HepG2 (cell line): ENCODE measurements around the gene COASY. TPM values are rescaled to one million over a fixed set of nuclear protein-coding genes. Genes with fewer than 3 reads are reported as not detected.
A peak's percentile ranks its signal among the peaks of the same experiment; 100 is the strongest.

Source experiments
- ATAC-seq: fragments of 200-7000 bp; cut with Tn5 transposase; 3 replicates; pipeline ENCODE4 v1.9.1; 2020; ENCODE audit warnings: mild to moderate bottlenecking, moderate library complexity
- BruUV-seq: library from RNA; stranded (reverse); fragments of 400-500 nt; replicated peaks from 2 replicates; lab custom pipeline; 2021; lab: Mats Ljungman, UMichigan
- CTCF ChIA-PET: fragments of 300-600 bp; formaldehyde crosslinking; extraction: SDS; loops from one replicate; lab custom pipeline; 2021; ENCODE audit warnings: low total read pairs, inconsistent platforms, low intra/inter-chr PET ratio; lab: Yijun Ruan, JAX
- POLR2A ChIA-PET: fragments of 350-600 bp; sonication (Branson Sonifier 250); formaldehyde crosslinking; loops from one replicate; lab custom pipeline; 2020; ENCODE audit warnings: antibody characterized with exemption, inconsistent platforms; lab: Yijun Ruan, JAX
- DNase-seq: peaks from one replicate; pipeline ENCODE4 v3.0.0-alpha.2; 2015; ENCODE audit warnings: low spot score
- FAIRE-seq: peaks from 3 replicates; lab custom pipeline; 2011; peaks lifted over from hg19 to GRCh38; lab: Jason Lieb, UNC
- H2AFZ ChIP-seq: one replicate; pipeline ENCODE4 v1.6.1; 2011; ENCODE audit warnings: low read length, inconsistent platforms
- H3K27ac ChIP-seq: fragments of 300-600 bp; 3 replicates; pipeline ENCODE4 v1.8.0; 2011; ENCODE audit warnings: mixed run types, mild to moderate bottlenecking, mixed read lengths, low read length, inconsistent platforms; ENCODE audit not compliant: insufficient read depth; ENCODE audit errors: extremely low read length
- H3K27me3 ChIP-seq, 2 experiments: fragments of 200-600 bp in 1 of 2; 2 replicates in 1 of 2; 3 replicates in 1 of 2; pipeline versions ENCODE4 v1.6.0 to v1.8.0; 2011; ENCODE audit warnings: low read length in 2 of 2, mild to moderate bottlenecking in 2 of 2, moderate library complexity in 2 of 2, inconsistent platforms in 1 of 2; ENCODE audit not compliant: insufficient read depth in 2 of 2, control insufficient read depth in 1 of 2
- H3K36me3 ChIP-seq, 2 experiments: fragments of 200-600 bp in 1 of 2; replicated peaks in 1 of 2; 2 replicates in 1 of 2; 3 replicates in 1 of 2; pipeline versions ENCODE4 v1.5.1 to v1.8.0; 2011; ENCODE audit warnings: low read length in 2 of 2, inconsistent platforms in 1 of 2; ENCODE audit not compliant: insufficient read depth in 2 of 2, control insufficient read depth in 1 of 2
- H3K4me1 ChIP-seq: 2 replicates; pipeline ENCODE4 v1.5.1; 2012; ENCODE audit warnings: low read length, inconsistent platforms; ENCODE audit not compliant: insufficient read depth
- H3K4me2 ChIP-seq: 2 replicates; pipeline ENCODE4 v1.6.0; 2011; ENCODE audit warnings: low read depth, low read length, inconsistent platforms
- H3K4me3 ChIP-seq, 3 experiments: fragments of 200-600 bp in 1 of 3; sonication (generic), shearing (Covaris generic) in 1 of 3; replicated peaks in 1 of 3; 2 replicates each; pipeline ENCODE4 v1.5.1; 2011 to 2016; ENCODE audit warnings: low read length in 3 of 3, inconsistent platforms in 2 of 3, low read depth in 2 of 3, mild to moderate bottlenecking in 2 of 3, control low read depth in 1 of 3, mixed read lengths in 1 of 3; ENCODE audit not compliant: insufficient read depth in 1 of 3
- H3K79me2 ChIP-seq: one replicate; pipeline ENCODE4 v1.6.1; 2011; ENCODE audit warnings: low read length, inconsistent platforms; ENCODE audit not compliant: insufficient read depth
- H3K9ac ChIP-seq: 2 replicates; pipeline ENCODE4 v1.6.0; 2011; ENCODE audit warnings: mild to moderate bottlenecking, low read depth, low read length, inconsistent platforms; ENCODE audit not compliant: insufficient read depth
- H3K9me3 ChIP-seq: 2 replicates; pipeline ENCODE4 v1.5.1; 2012; ENCODE audit warnings: mild to moderate bottlenecking, low read length
- H4K20me1 ChIP-seq: 2 replicates; pipeline ENCODE4 v1.6.0; 2011; ENCODE audit warnings: inconsistent platforms, mild to moderate bottlenecking, low read length, moderate library complexity; ENCODE audit not compliant: insufficient read depth
- ADNP ChIP-seq: sonication (generic); formaldehyde crosslinking; IDR thresholded peaks from 2 replicates; pipeline ENCODE4 v1.4.0; 2020; ENCODE audit warnings: missing genetic modification reagents
- HOXA7 ChIP-seq: sonication (generic); formaldehyde crosslinking; IDR thresholded peaks from 2 replicates; pipeline ENCODE4 v1.8.1; 2022; ENCODE audit warnings: mild to moderate bottlenecking, missing genetic modification reagents, moderate library complexity
- KDM1A ChIP-seq: IDR thresholded peaks from 2 replicates; pipeline ENCODE4 v1.6.1; 2016; ENCODE audit warnings: missing compliant biosample characterization
- THAP11 ChIP-seq: IDR thresholded peaks from 2 replicates; pipeline ENCODE4 v1.6.1; 2016; ENCODE audit warnings: missing biosample characterization, missing genetic modification reagents
- U2AF2 ChIP-seq: fragments of 200-400 bp; formaldehyde crosslinking; IDR thresholded peaks from 2 replicates; pipeline ENCODE4 v1.6.1; 2017; ENCODE audit warnings: low read depth, mild to moderate bottlenecking, low read length
- ZFP36 ChIP-seq: fragments of 150-350 bp; IDR thresholded peaks from 2 replicates; pipeline ENCODE4 v1.6.1; 2018; ENCODE audit warnings: borderline replicate concordance, low read length, low read depth; ENCODE audit not compliant: partially characterized antibody
- ZNF263 ChIP-seq: sonication (generic); formaldehyde crosslinking; IDR thresholded peaks from 2 replicates; pipeline ENCODE4 v1.4.0; 2020; ENCODE audit warnings: missing genetic modification reagents
- ZNF530 ChIP-seq: sonication (generic); formaldehyde crosslinking; IDR thresholded peaks from 2 replicates; pipeline ENCODE4 v1.5.0; 2020; ENCODE audit warnings: low read depth, mild to moderate bottlenecking, missing genetic modification reagents
- ZNF768 ChIP-seq: sonication (generic); formaldehyde crosslinking; IDR thresholded peaks from 2 replicates; pipeline ENCODE4 v1.4.0; 2020; ENCODE audit warnings: missing genetic modification reagents
- ZNF788 ChIP-seq: sonication (generic); formaldehyde crosslinking; IDR thresholded peaks from 2 replicates; pipeline ENCODE4 v1.5.0; 2020; ENCODE audit warnings: mild to moderate bottlenecking, missing genetic modification reagents, borderline replicate concordance
- ZNF839 ChIP-seq: sonication (generic); formaldehyde crosslinking; IDR thresholded peaks from 2 replicates; pipeline ENCODE4 v1.4.0; 2020; ENCODE audit warnings: missing genetic modification reagents, mild to moderate bottlenecking, borderline replicate concordance
- WGBS: methylation state at CpG from one replicate; pipeline ENCODE4 v1.1.6; 2017; ENCODE audit warnings: low lambda C conversion rate; 5-methylcytosine and 5-hydroxymethylcytosine counted together
- in situ Hi-C: cut with HindIII; loops from 2 replicates; pipeline ENCODE4 v1.10.0; 2017; ENCODE audit warnings: low pct_unique_long_range_greater_than_20kb; ENCODE audit not compliant: extremely low pct_ligation_motif_present
- intact Hi-C: fragments of 100-400 bp; cut with micrococcal nuclease; formaldehyde crosslinking; loops from one replicate; pipeline ENCODE4 v1.10.0; 2022; ENCODE audit not compliant: unreplicated experiment
- polyA plus RNA-seq, 8 experiments: library from polyadenylated mRNA; depleted of rRNA in 3 of 8; stranded (reverse) in 7 of 8; unstranded in 1 of 8; fragments of >200 nt; fragmentation: Illumina TruSeq in 4 of 8; extraction: Trizol in 4 of 8; gene quantifications; 2 replicates each; pipeline versions ENCODE4 v1.2.1 to v1.2.3, GENCODE V29; 2011 to 2016; ENCODE audit warnings: low read depth in 4 of 8, missing spikeins in 1 of 8, mixed read lengths in 1 of 8; ENCODE audit not compliant: insufficient read depth in 1 of 8
- total RNA-seq, 5 experiments: library from RNA; depleted of rRNA; stranded (reverse); fragments of >200 nt; fragmentation: Illumina TruSeq; extraction: Trizol; gene quantifications; 2 replicates each; pipeline ENCODE4 v1.2.3, GENCODE V29; 2016; ENCODE audit warnings: low read depth in 1 of 5
- TF ChIP-seq, protein P1 (sequence below): sonication (generic); formaldehyde crosslinking; IDR thresholded peaks from 2 replicates; pipeline ENCODE4 v1.4.0; 2020; ENCODE audit warnings: mild to moderate bottlenecking, missing genetic modification reagents
- TF ChIP-seq, protein P2 (sequence below): sonication (generic); formaldehyde crosslinking; IDR thresholded peaks from 2 replicates; pipeline ENCODE4 v1.8.0; 2022; ENCODE audit warnings: missing genetic modification reagents, mild to moderate bottlenecking, moderate library complexity, borderline replicate concordance
- TF ChIP-seq, protein P3 (sequence below): sonication (generic); formaldehyde crosslinking; IDR thresholded peaks from 2 replicates; pipeline ENCODE4 v1.4.0; 2020; ENCODE audit warnings: missing genetic modification reagents

Gene COASY
- total and polyA plus RNA-seq, 2 of the 13 experiments (the other 11 are each of a cell fraction or from before 2014, with no cell fraction given): 90.7 to 125 TPM

DNA sequence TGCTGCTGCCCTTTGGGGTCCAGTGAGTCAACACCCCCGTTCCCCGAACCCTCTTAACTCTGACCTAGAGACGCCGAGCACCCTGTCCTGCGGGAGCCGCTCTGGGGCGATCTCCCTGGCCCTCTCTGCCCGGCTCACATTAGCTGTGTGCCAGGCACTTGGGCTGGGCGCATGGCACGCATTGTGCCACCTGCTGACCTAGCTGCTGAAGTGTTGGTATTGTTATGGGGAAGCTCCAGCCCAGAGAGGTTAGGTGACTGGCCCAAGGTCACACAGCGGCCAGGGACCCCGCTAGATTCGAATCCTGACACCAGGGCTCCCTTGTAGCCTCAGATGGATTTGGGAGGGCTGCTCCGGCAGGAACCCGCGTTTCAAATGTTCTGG, 8.1 kb upstream of the COASY start:
- no TSS peak for BruUV-seq
- H2AFZ ChIP-seq: no peak overlapping the region
- TF ChIP-seq, protein P1, sequence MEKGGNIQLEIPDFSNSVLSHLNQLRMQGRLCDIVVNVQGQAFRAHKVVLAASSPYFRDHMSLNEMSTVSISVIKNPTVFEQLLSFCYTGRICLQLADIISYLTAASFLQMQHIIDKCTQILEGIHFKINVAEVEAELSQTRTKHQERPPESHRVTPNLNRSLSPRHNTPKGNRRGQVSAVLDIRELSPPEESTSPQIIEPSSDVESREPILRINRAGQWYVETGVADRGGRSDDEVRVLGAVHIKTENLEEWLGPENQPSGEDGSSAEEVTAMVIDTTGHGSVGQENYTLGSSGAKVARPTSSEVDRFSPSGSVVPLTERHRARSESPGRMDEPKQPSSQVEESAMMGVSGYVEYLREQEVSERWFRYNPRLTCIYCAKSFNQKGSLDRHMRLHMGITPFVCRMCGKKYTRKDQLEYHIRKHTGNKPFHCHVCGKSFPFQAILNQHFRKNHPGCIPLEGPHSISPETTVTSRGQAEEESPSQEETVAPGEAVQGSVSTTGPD: 0 out of 2 replicates have a peak, but pooled peaks have one; percentile 10
- TF ChIP-seq KDM1A (CRISPR knock-in tag): peak; percentile 90; the same call in 1 of the 2 replicates
- TF ChIP-seq U2AF2: no peak
- TF ChIP-seq, protein P2, sequence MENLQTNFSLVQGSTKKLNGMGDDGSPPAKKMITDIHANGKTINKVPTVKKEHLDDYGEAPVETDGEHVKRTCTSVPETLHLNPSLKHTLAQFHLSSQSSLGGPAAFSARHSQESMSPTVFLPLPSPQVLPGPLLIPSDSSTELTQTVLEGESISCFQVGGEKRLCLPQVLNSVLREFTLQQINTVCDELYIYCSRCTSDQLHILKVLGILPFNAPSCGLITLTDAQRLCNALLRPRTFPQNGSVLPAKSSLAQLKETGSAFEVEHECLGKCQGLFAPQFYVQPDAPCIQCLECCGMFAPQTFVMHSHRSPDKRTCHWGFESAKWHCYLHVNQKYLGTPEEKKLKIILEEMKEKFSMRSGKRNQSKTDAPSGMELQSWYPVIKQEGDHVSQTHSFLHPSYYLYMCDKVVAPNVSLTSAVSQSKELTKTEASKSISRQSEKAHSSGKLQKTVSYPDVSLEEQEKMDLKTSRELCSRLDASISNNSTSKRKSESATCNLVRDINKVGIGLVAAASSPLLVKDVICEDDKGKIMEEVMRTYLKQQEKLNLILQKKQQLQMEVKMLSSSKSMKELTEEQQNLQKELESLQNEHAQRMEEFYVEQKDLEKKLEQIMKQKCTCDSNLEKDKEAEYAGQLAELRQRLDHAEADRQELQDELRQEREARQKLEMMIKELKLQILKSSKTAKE (CRISPR knock-in tag): 0 out of 2 replicates have a peak, but pooled peaks have one; percentile 0
- TF ChIP-seq ZNF788 (CRISPR knock-in tag): no peak
- peak; percentile 70 for TF ChIP-seq ADNP (CRISPR knock-in tag)
- peak; percentile 79 for TF ChIP-seq ZFP36
- TF ChIP-seq THAP11: no peak
- no peak for TF ChIP-seq ZNF263 (CRISPR knock-in tag)
- TF ChIP-seq ZNF530 (CRISPR knock-in tag): no peak
- TF ChIP-seq ZNF839: no peak; the same call in 1 of the 2 replicates
- no peak for TF ChIP-seq HOXA7 (CRISPR knock-in tag)
- peak; percentile 100 for TF ChIP-seq ZNF768 (CRISPR knock-in tag)
- TF ChIP-seq, protein P3, sequence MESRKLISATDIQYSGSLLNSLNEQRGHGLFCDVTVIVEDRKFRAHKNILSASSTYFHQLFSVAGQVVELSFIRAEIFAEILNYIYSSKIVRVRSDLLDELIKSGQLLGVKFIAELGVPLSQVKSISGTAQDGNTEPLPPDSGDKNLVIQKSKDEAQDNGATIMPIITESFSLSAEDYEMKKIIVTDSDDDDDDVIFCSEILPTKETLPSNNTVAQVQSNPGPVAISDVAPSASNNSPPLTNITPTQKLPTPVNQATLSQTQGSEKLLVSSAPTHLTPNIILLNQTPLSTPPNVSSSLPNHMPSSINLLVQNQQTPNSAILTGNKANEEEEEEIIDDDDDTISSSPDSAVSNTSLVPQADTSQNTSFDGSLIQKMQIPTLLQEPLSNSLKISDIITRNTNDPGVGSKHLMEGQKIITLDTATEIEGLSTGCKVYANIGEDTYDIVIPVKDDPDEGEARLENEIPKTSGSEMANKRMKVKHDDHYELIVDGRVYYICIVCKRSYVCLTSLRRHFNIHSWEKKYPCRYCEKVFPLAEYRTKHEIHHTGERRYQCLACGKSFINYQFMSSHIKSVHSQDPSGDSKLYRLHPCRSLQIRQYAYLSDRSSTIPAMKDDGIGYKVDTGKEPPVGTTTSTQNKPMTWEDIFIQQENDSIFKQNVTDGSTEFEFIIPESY: peak; percentile 59; the same call in 1 of the 2 replicates

More for the DNA sequence above, 8.1 kb upstream of the COASY start:
- no peak for FAIRE-seq
- Histone ChIP-seq H3K4me3 (peak overlapping the region; percentile 88 to 100 (median 94)), H3K9me3 (no peaks in the 10 kb centered on the region), H3K27ac (peak overlapping the region; percentile 87), H3K4me1 (peaks cover 57% of the 10 kb centered on the region), H3K9ac (peak overlapping the region; percentile 97), H3K79me2 (peaks cover 18% of the 10 kb centered on the region), H3K36me3 (no peaks in the 10 kb centered on the region), H3K4me2 (peak overlapping the region; percentile 100), H3K27me3 (no peaks in the 10 kb centered on the region; a peak in 1 of 5 replicates), H4K20me1 (no peaks in the 10 kb centered on the region)
- ChIA-PET CTCF (interaction anchor here (0.9 kb wide), 1 partner anchor 27 kb away, joined by 3 read pairs; no protein-coding TSS in a partner anchor), POLR2A (interaction anchor here (1.3 to 4.4 kb wide), 10 partner anchors 8 to 129 kb away, joined by 5 to 80 read pairs (median 16); partner anchors contain the start of genes COASY, MLX, NAGLU and PLEKHH3)
- ATAC-seq: no peak
- DNase-seq: no peak
- intact Hi-C loops: no loop called here
- WGBS: 49% methylated on average over 12 of the region's 16 CpGs
- in situ Hi-C loops: no loop called here
